HG03103 (cell line): ENCODE measurements around the gene ANGPT4.
"Not testable (repeated sequence)": the region's sequence is repeated elsewhere in the genome, so short reads cannot be mapped to it uniquely, and the experiment has no call there.

Experiments used
- ATAC-seq: cut with Tn5 transposase; IDR thresholded peaks from one replicate; pipeline ENCODE4 v1.9.1; 2021; ENCODE audit warnings: low read depth; ENCODE audit not compliant: unreplicated experiment

Gene ANGPT4

DNA sequence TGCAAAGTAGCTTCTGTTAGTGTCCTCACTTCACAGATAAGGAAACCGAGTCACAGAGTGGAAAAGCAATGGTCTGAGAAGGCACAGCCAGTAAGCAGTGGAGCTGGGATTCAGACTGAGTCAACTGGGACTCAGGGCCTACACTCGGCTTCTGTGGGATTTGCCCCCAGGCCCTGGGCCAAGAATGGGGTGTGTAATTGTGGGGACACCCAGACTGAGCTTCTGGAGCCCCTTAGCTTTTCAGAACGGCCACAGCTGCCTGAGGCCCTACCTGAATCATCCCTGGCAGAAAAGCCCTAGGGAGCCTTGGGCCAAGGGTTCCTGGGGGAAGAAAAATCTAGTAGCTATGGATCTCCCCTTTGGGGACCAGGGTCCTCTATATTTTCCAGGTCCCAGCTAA lies 6.5 kb downstream of the ANGPT4 start:
- ATAC-seq: no peak

GRCh38 chr20:906703-907270 lies 9.3 kb downstream of the ANGPT4 start:
- no peak for ATAC-seq

DNA sequence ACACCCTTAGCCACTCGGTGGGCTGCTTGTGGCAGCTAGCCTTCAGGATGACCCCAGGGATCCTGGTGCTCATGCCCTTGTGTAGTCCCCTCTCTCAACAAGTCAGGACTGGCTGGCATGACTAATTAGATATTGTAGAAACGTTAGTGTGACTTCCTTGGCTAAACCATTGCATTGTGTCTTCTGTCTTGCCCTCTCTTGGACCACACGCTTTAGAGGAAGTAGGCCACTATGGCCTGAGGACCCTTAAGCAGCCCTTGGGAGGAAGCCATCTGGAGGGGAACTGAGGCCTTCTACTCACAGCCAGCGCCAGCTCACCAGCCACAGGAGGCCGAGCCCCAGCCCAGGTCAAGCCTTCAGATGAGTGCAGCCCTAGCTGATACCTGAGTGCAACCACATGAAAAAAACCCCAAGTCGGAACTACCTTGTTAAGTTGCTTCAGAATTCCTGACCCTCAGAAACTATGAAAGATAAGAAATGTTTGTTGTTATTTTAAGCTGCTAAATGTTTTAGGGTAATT lies 10.1 kb downstream of the ANGPT4 start:
- no peak for ATAC-seq

DNA sequence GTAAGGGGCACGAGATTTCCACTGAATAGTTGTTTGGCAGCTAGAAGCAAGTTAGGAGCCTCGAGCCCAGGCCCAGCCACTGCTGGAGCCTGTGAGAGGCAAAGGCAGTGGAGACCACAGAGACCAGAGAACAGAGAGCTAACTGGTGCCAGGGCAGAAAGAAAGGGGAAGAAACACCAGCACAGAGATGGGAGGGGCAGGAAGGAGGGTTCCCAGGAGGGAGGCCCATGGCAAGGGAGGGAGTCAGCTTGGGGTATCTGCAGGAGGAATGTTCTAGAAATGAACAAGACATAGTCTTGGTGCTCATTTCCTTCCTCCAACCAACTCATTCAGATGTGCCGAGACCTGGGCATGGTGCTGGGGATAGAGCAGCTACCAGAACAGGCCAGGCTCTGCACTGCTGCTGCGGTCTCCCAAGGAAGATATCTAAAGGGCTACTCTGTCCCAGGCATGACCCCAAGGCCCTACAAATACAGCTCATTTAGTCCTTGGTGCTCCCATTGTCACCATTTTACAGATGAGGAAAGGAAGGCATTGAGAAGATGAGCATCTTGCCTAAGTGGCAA lies 10.7 kb downstream of the ANGPT4 start:
- ATAC-seq: no peak

GRCh38 chr20:904039-904545 lies 12.0 kb downstream of the ANGPT4 start:
- ATAC-seq: no peak

DNA sequence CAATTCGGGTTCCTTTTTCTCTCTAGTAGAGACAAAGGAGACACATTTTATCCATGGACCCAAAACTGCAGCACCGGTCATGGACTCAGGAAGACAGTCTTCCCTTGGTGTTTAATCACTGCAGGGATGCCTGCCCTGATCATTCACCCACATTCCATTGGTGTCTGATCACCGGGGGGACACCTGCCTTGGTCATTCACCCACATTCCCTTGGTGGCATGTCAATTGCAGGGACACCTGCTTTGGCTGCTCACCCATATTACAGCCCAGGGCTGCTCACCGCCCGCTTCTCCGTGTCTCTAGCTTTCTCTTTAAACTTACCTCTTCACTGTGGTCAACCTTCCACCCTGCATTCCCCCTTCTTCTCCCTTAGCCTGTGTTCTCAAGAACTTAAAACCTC lies 18.7 kb downstream of the ANGPT4 start:
- not testable (repeated sequence) for ATAC-seq

GRCh38 chr20:896501-897025 lies 19.6 kb downstream of the ANGPT4 start:
- no peak for ATAC-seq

DNA sequence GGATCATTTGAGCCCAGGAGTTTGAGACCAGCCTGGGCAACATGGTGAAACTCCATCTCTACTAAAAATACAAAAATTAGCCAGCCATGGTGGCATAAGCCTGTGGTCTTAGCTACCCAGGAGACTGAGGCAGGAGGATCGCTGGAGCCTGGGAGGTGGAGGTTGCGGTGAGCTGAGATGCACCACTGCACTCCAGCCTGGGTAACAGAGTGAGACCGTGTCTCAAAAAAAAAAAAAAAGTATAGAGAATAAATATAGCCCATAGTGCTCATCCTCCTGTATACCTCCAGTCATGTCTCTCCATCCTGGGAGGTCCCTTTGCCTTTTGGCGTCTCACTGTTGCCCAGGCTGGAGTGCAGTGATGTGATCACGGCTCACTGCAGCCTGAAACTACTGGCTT lies 23.8 kb downstream of the ANGPT4 start:
- not testable (repeated sequence) for ATAC-seq

- no peak for ATAC-seq
Observed at GRCh38 chr20:891706-892080, 24.4 kb downstream of the ANGPT4 start.

GRCh38 chr20:891058-891705 lies 25.0 kb downstream of the ANGPT4 start:
- no peak for ATAC-seq

DNA sequence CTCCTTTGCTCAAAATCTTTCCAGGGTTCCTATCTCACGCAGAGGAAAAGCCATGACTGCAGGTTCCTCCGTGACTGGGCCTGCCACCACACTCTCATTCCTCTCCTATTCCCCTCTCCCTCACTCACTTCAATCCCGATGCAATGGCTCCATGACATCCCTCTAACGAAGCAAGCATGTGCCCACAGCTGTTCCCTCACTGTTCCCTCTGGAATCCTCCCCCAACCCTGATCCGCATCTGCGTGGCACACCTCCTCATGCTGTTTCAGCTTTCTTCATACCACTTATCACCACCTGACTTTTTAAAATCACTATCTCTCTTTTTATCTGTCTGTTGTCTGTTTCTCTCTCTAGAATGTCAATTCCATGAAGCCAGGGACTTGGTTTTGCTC lies 25.5 kb downstream of the ANGPT4 start:
- ATAC-seq: no peak

- ATAC-seq: no peak
Observed at GRCh38 chr20:889932-890463, 26.1 kb downstream of the ANGPT4 start.

DNA sequence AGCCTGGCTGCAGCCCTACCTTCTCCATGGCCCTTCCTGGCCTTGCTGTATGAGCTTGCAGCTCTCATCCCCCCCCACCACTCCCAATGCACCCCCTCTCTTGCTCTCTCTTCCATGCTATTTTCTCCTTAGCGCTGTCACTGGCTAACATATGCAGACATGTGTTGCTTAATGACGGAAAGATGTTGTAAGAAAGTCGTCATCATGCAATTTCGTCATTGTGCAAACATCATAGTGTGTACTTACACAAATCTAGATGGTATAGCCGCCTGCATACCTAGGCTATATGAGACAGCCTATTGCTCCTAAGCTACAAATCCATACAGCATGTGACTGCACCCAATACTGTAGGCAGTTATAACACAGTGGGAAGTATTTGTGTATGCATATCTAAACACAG lies 27.0 kb downstream of the ANGPT4 start:
- no peak for ATAC-seq

- ATAC-seq: no peak
Observed at GRCh38 chr20:888057-888456, 28.1 kb downstream of the ANGPT4 start.

DNA sequence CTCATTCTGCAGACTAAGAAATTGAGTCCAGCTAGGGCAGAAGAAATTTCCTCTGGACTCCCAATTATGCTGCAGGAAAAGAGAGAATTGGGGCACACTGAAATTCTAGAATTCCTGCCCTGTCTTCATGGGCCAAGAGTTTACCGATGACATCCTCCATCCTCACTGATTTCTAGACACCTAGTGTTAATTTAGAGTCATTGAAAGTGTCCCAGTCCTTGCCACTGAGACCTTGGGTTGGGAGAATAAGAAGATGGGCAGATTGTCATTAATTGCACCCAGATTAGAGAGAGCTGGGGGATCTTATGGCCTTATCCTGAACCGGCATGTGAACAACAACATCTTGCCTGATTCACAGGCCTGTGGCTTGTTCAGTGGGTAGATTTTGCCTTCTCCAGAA lies 29.0 kb downstream of the ANGPT4 start:
- no peak for ATAC-seq

DNA sequence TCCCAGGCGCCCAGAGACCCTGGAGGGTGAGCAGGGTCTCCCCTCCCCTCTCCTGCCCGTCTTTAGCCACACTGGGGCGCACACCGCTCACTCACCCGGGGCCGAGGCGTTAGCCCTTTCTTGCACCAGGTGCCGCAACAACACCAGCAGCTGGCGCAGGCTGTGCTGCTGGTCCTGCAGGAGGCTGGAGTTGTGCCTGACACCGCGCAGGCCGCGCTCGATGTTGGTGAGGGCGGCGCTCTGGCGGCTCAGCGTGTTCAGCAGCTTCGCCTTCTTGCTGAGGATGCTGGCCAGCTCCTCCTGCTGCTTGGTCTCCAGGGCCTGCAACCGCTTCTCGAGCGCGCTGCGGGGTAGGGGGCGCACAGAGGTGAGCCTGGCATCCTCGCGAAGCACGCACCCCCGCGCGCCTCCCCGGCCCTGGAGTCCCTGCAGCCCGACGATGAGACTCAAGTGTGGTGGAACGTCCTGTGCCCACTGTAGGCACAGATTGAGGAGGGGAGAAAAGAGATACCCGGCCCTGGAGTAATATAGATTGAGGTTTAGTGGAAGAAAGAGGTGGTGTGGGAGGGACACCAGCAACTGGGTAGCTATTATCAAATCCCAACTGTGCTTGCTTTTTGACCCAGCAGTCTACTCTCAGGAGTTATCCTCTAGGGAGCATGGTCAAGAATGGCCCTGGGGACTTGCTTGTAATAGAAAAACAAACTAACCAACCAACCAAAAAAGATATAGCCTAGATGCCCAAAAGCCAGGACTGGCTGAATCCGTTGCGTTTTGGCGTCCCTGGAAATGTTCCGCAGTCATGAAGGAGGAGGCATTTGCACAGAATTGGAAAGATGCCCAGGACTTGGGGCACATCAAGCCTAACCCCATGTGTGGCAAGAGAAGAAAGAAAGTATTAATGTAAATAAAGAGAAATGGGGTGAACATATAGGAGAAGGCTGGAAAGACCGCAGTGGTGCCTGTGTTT lies 30.9 kb downstream of the ANGPT4 start:
- ATAC-seq: no peak

DNA sequence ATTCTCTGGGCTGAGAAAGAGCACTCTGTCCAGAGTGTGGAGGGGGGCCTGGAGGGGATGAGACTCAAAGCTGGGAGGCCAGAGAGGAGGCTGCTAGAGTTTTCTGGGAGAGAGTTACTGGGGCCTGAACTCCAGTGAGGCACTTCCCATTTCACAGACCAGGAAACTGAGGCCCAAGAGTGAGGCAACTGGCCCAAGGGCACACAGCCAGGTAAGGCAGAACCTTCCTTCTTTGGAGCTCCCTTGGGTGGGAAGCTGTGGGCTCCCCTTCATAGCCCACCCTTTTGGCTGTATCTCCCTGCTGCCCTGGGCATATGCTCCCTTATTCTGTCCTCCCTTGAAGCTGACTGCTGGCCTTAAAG lies 34.4 kb downstream of the ANGPT4 start:
- ATAC-seq: no peak

DNA sequence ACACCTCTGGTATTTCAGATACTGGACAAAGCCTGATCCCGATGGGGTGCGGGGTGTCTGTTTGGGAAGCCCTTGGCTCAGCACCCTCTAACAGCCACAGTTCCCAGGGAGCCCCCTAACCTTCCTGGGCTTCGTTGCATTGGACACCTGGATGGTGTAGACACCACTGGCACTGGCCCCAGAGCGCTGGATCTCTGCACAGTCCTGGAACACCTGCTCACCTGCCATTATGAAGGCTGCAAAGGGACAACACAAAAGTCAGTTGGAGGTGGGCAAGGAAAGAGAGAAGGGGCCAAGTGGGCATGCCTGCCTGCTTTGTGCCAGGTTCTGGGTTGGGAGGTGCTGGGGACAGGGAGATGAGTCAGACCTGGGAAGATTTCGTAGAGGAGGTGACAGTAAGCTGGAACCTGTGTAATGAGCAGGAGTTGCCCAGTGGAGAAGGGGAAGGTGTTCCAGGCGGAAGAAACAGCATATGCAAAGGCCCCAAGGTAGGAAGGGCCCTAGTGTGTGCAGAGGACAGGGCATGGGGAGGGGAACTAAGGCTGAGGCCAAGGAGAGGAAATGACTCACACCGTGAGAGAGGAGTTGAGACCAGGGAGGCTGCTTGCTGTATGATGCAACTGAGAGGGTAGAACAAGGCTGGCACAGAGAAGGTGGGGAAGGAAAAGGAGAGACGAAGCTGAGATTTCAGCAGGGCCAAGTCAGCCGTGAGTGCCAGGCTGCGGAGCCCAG lies 34.9 kb downstream of the ANGPT4 start:
- ATAC-seq: no peak

DNA sequence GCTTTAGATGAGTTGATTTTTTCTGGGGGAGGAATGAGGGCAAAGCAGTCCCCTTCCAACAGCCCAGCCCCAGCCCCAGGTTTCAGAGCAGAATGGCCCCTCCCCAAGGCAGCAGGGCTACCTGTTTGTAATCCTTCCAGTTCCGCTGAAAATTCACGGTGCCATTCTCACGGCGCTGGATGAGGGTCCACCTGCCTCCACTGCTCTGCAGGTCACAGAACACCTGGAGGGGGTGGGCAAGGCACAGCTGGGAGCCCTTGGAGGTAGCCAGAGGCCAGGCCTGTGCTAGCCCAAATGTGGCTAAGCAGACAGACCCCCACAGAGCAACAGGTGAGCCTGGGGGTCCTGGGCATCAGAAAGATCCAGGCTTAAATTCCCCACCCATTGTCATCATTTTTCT lies 36.5 kb downstream of the ANGPT4 start:
- ATAC-seq: no peak
